H9 (cell line): ENCODE measurements around the gene ZNF134. TPM values are rescaled to one million over a fixed set of nuclear protein-coding genes. Genes with fewer than 3 reads are reported as not detected.

Experiments
- DNase-seq: peaks from one replicate; pipeline ENCODE4 v3.0.0-alpha.2; 2017
- H2AFZ ChIP-seq: one replicate; pipeline ENCODE4 v1.6.1; 2013; ENCODE audit warnings: mild to moderate bottlenecking, low read length, control low read depth, moderate library complexity
- H2AK5ac ChIP-seq: 2 replicates; pipeline ENCODE4 v1.6.1; 2013; ENCODE audit warnings: low read length, control low read depth, mixed read lengths; ENCODE audit not compliant: insufficient read length
- H2BK120ac ChIP-seq: one replicate; pipeline ENCODE4 v1.6.1; 2013; ENCODE audit warnings: low read depth, mild to moderate bottlenecking, low read length, control low read depth, inconsistent platforms; ENCODE audit not compliant: poor library complexity, severe bottlenecking
- H2BK12ac ChIP-seq: 2 replicates; pipeline ENCODE4 v1.6.1; 2013; ENCODE audit warnings: low read length, control low read depth, mixed read lengths, low read depth; ENCODE audit not compliant: insufficient read length
- H2BK15ac ChIP-seq: 2 replicates; pipeline ENCODE4 v1.6.1; 2013; ENCODE audit warnings: low read depth, low read length, control low read depth
- H2BK20ac ChIP-seq: one replicate; pipeline ENCODE4 v1.6.1; 2013; ENCODE audit warnings: low read depth, mild to moderate bottlenecking, low read length, control low read depth, inconsistent platforms; ENCODE audit not compliant: poor library complexity, severe bottlenecking
- H2BK5ac ChIP-seq: 2 replicates; pipeline ENCODE4 v1.6.1; 2013; ENCODE audit warnings: low read length, control low read depth, mixed read lengths; ENCODE audit not compliant: insufficient read length
- H3K14ac ChIP-seq: 2 replicates; pipeline ENCODE4 v1.6.1; 2013; ENCODE audit warnings: low read length, control low read depth; ENCODE audit not compliant: insufficient read depth
- H3K18ac ChIP-seq: 2 replicates; pipeline ENCODE4 v1.6.1; 2013; ENCODE audit warnings: low read depth, mild to moderate bottlenecking, mixed read lengths, low read length, control low read depth; ENCODE audit not compliant: insufficient read length
- H3K23ac ChIP-seq: 2 replicates; pipeline ENCODE4 v1.6.1; 2013; ENCODE audit warnings: low read length, control low read depth, mixed read lengths, low read depth; ENCODE audit not compliant: insufficient read length
- H3K23me2 ChIP-seq: 2 replicates; pipeline ENCODE4 v1.6.1; 2013; ENCODE audit warnings: low read depth, mild to moderate bottlenecking, mixed read lengths, low read length, control low read depth; ENCODE audit not compliant: insufficient read length, poor library complexity, severe bottlenecking
- H3K27ac ChIP-seq: 2 replicates; pipeline ENCODE4 v1.5.1; 2013; ENCODE audit warnings: low read length, control low read depth, mixed read lengths, low read depth; ENCODE audit not compliant: insufficient read length
- H3K27me3 ChIP-seq: 2 replicates; pipeline ENCODE4 v1.6.1; 2013; ENCODE audit warnings: low read length, control low read depth, inconsistent platforms; ENCODE audit not compliant: insufficient read depth
- H3K4ac ChIP-seq: 2 replicates; pipeline ENCODE4 v1.6.1; 2013; ENCODE audit warnings: low read depth, mild to moderate bottlenecking, control low read depth, inconsistent platforms, low read length, moderate library complexity
- H3K4me1 ChIP-seq: 2 replicates; pipeline ENCODE4 v1.6.1; 2013; ENCODE audit warnings: low read length, control low read depth, inconsistent platforms; ENCODE audit not compliant: insufficient read depth
- H3K4me2 ChIP-seq: 2 replicates; pipeline ENCODE4 v1.6.1; 2013; ENCODE audit warnings: low read length, control low read depth, mixed read lengths; ENCODE audit not compliant: insufficient read length, insufficient read depth
- H3K56ac ChIP-seq: 2 replicates; pipeline ENCODE4 v1.6.1; 2013; ENCODE audit warnings: low read depth, mild to moderate bottlenecking, mixed read lengths, low read length, control low read depth; ENCODE audit not compliant: insufficient read length
- H3K79me1 ChIP-seq: 2 replicates; pipeline ENCODE4 v1.6.1; 2013; ENCODE audit warnings: low read depth, mild to moderate bottlenecking, moderate library complexity, low read length, control low read depth, inconsistent platforms; ENCODE audit not compliant: insufficient read depth, poor library complexity, severe bottlenecking
- H3K79me2 ChIP-seq: 2 replicates; pipeline ENCODE4 v1.6.1; 2013; ENCODE audit warnings: low read length, control low read depth, inconsistent platforms; ENCODE audit not compliant: insufficient read depth
- H3K9ac ChIP-seq: 2 replicates; pipeline ENCODE4 v1.6.1; 2013; ENCODE audit warnings: low read length, control low read depth, mixed read lengths; ENCODE audit not compliant: insufficient read length; ENCODE audit errors: extremely low read depth
- H3K9me3 ChIP-seq: one replicate; pipeline ENCODE4 v1.6.1; 2013; ENCODE audit warnings: low read depth, low read length, inconsistent platforms; ENCODE audit not compliant: control insufficient read depth
- H3T11ph ChIP-seq: one replicate; pipeline ENCODE4 v1.6.1; 2013; ENCODE audit warnings: mild to moderate bottlenecking, low read length, control low read depth, inconsistent platforms
- H4K20me1 ChIP-seq: one replicate; pipeline ENCODE4 v1.6.1; 2013; ENCODE audit not compliant: control insufficient read depth, insufficient read length, insufficient read depth
- H4K5ac ChIP-seq: 2 replicates; pipeline ENCODE4 v1.6.1; 2013; ENCODE audit warnings: low read depth, mild to moderate bottlenecking, mixed read lengths, low read length, control low read depth; ENCODE audit not compliant: insufficient read length
- H4K8ac ChIP-seq: replicated peaks from 2 replicates; pipeline ENCODE4 v1.6.1; 2013; ENCODE audit warnings: low read length, control low read depth, mixed read lengths, low read depth; ENCODE audit not compliant: insufficient read length
- H4K91ac ChIP-seq: 2 replicates; pipeline ENCODE4 v1.6.1; 2013; ENCODE audit warnings: low read depth, mild to moderate bottlenecking, moderate library complexity, mixed read lengths, low read length, control low read depth; ENCODE audit not compliant: insufficient read length
- H3K27ac Mint-ChIP-seq, 3 experiments: 2 replicates in 2 of 3; 3 replicates in 1 of 3; pipeline ENCODE4 v1.8.0; 2020 to 2021; ENCODE audit warnings: mixed read lengths in 3 of 3, mild to moderate bottlenecking in 1 of 3, moderate library complexity in 1 of 3
- H3K27me3 Mint-ChIP-seq: 2 replicates; pipeline ENCODE4 v1.8.0; 2021; ENCODE audit warnings: low read depth, mild to moderate bottlenecking, moderate library complexity, mixed read lengths
- H3K36me3 Mint-ChIP-seq, 3 experiments: 2 replicates in 2 of 3; 3 replicates in 1 of 3; pipeline ENCODE4 v1.8.0; 2020 to 2021; ENCODE audit warnings: low read depth in 3 of 3, mixed read lengths in 3 of 3; ENCODE audit not compliant: insufficient read depth in 1 of 3
- H3K4me1 Mint-ChIP-seq, 2 experiments: 2 replicates each; pipeline ENCODE4 v1.8.0; 2020; ENCODE audit warnings: mixed read lengths in 2 of 2
- H3K4me3 Mint-ChIP-seq, 2 experiments: 2 replicates in 1 of 2; 3 replicates in 1 of 2; pipeline ENCODE4 v1.8.0; 2020 to 2021; ENCODE audit warnings: mild to moderate bottlenecking in 2 of 2, mixed read lengths in 2 of 2, moderate library complexity in 1 of 2
- H3K9me3 Mint-ChIP-seq, 2 experiments: 2 replicates in 1 of 2; 3 replicates in 1 of 2; pipeline ENCODE4 v1.8.0; 2020; ENCODE audit warnings: mild to moderate bottlenecking in 2 of 2, mixed read lengths in 2 of 2, moderate library complexity in 1 of 2
- WGBS: extraction: QIAGEN DNeasy Blood & Tissue Kit; methylation state at CpG from one replicate; pipeline ENCODE4 v1.1.7; 2013; ENCODE audit warnings: missing lambda C conversion rate, low lambda C conversion rate, mixed read lengths; ENCODE audit not compliant: insufficient read length; ENCODE audit errors: extremely low coverage; 5-methylcytosine and 5-hydroxymethylcytosine counted together
- total RNA-seq: library from RNA; stranded (reverse); gene quantifications from 2 replicates; pipeline ENCODE4 v1.2.1, GENCODE V29; 2021
- TF ChIP-seq, protein P1 (sequence below): fragments of 200-600 bp; sonication (generic); conservative IDR thresholded peaks from 3 replicates; pipeline ENCODE4 v1.8.0; 2021; ENCODE audit warnings: antibody characterized with exemption, mild to moderate bottlenecking

ZNF134 gene
- total RNA-seq, 1 experiment from 2014 or later, result 44.1 TPM

DNA sequence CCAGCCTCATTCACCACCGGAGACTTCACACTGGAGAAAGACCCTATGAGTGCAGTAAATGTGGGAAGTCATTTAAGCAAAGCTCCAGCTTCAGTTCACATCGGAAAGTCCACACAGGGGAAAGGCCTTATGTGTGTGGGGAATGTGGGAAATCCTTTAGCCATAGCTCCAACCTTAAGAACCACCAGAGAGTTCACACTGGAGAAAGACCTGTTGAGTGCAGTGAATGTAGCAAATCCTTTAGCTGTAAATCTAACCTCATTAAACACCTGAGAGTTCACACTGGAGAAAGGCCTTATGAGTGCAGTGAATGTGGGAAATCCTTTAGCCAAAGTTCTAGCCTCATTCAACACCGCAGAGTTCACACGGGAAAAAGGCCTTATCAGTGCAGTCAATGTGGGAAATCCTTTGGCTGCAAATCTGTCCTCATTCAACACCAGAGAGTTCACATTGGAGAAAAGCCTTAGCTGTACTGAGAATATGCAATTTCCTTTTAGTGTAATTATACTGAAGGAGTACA is 27.7 kb downstream of the ZNF134 start:
- TF ChIP-seq, protein P1, sequence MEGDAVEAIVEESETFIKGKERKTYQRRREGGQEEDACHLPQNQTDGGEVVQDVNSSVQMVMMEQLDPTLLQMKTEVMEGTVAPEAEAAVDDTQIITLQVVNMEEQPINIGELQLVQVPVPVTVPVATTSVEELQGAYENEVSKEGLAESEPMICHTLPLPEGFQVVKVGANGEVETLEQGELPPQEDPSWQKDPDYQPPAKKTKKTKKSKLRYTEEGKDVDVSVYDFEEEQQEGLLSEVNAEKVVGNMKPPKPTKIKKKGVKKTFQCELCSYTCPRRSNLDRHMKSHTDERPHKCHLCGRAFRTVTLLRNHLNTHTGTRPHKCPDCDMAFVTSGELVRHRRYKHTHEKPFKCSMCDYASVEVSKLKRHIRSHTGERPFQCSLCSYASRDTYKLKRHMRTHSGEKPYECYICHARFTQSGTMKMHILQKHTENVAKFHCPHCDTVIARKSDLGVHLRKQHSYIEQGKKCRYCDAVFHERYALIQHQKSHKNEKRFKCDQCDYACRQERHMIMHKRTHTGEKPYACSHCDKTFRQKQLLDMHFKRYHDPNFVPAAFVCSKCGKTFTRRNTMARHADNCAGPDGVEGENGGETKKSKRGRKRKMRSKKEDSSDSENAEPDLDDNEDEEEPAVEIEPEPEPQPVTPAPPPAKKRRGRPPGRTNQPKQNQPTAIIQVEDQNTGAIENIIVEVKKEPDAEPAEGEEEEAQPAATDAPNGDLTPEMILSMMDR, result no peak
- Histone ChIP-seq H3K27ac (no peak overlapping the region), H3K79me2 (no peaks in the 10 kb centered on the region), H2AFZ (no peak overlapping the region), H2AK5ac (no peak overlapping the region), H3T11ph (no peak overlapping the region), H3K27me3 (no peaks in the 10 kb centered on the region), H4K20me1 (no peaks in the 10 kb centered on the region), H4K8ac (no peak overlapping the region), H3K23ac (no peak overlapping the region), H2BK12ac (no peak overlapping the region), H3K79me1 (no peaks in the 10 kb centered on the region), H2BK20ac (no peak overlapping the region), H2BK5ac (no peak overlapping the region), H3K4ac (no peak overlapping the region), H4K91ac (no peak overlapping the region), H3K23me2 (no peaks in the 10 kb centered on the region), H2BK15ac (no peak overlapping the region), H3K14ac (no peak overlapping the region), H3K4me1 (no peaks in the 10 kb centered on the region), H3K9me3 (no peaks in the 10 kb centered on the region), H3K4me2 (no peak overlapping the region), H4K5ac (no peak overlapping the region), H3K18ac (no peak overlapping the region), H3K9ac (no peak overlapping the region), H2BK120ac (no peak overlapping the region), H3K56ac (no peak overlapping the region)
- Mint-ChIP-seq H3K4me1 (no peaks in the 10 kb centered on the region), H3K27me3 (peaks cover 3% of the 10 kb centered on the region; the same call in 1 of the 2 replicates), H3K36me3 (peaks cover 56 to 66% (median 58%) of the 10 kb centered on the region in 3 experiments), H3K4me3 (no peak overlapping the region), H3K27ac (no peak overlapping the region), H3K9me3 (peaks cover 21 to 34% of the 10 kb centered on the region in 2 experiments)
- no CpG with 5 or more reads among the region's 4 CpGs for WGBS
- no peak for DNase-seq
